Left ventricle myocardium inferior (tissue), 1 donor: Measurements from ENCODE around the gene SV2C. TPM values are rescaled to one million over a fixed set of nuclear protein-coding genes. Genes with fewer than 3 reads are reported as not detected.

Source experiments
- DNase-seq: peaks from one replicate; pipeline ENCODE4 v3.0.0-alpha.2; 2020
- H3K27ac ChIP-seq: fragments of 200-600 bp; replicated peaks from 2 replicates; pipeline ENCODE4 v1.8.0; 2021
- H3K27me3 ChIP-seq: fragments of 200-600 bp; 2 replicates; pipeline ENCODE4 v1.8.0; 2021; ENCODE audit warnings: low read depth
- H3K36me3 ChIP-seq: fragments of 200-600 bp; 2 replicates; pipeline ENCODE4 v1.8.0; 2021
- H3K4me1 ChIP-seq: fragments of 200-600 bp; 2 replicates; pipeline ENCODE4 v1.8.0; 2021
- H3K4me3 ChIP-seq: fragments of 200-600 bp; 2 replicates; pipeline ENCODE4 v1.8.0; 2021; ENCODE audit warnings: mild to moderate bottlenecking, moderate library complexity
- H3K9me3 ChIP-seq: fragments of 200-600 bp; replicated peaks from 2 replicates; pipeline ENCODE4 v1.8.0; 2021
- CTCF ChIP-seq: fragments of 200-600 bp; IDR thresholded peaks from 2 replicates; pipeline ENCODE4 v1.8.0; 2021; ENCODE audit warnings: antibody characterized with exemption, mild to moderate bottlenecking, borderline replicate concordance
- intact Hi-C: fragments of 100-400 bp; cut with micrococcal nuclease; formaldehyde crosslinking; loops from one replicate; pipeline ENCODE4 v1.11.0; 2022
- total RNA-seq: library from RNA; stranded (reverse); fragmentation: NEBNext Ultra II Directional; extraction: Animal tissue kit (Norgen Biotek cat#: 25700); gene quantifications from one replicate; pipeline ENCODE4 v1.2.1, GENCODE V29; 2021
- donor health status: DM: no; HTN: yes; CAD: no; lungs with severe emphysema.

The SV2C gene
- total RNA-seq, 1 donor from 2014 or later, result 0.44 TPM

- TF ChIP-seq CTCF, result no peak
- Histone ChIP-seq H3K27ac (no peak overlapping the region), H3K4me1 (no peaks in the 10 kb centered on the region), H3K4me3 (no peak overlapping the region), H3K9me3 (no peaks in the 10 kb centered on the region), H3K36me3 (no peaks in the 10 kb centered on the region), H3K27me3 (no peaks in the 10 kb centered on the region)
- DNase-seq, result no peak
- intact Hi-C loops, result no loop called here
Observed at GRCh38 chr5:76385540-76385939, 302.4 kb downstream of the SV2C start.

- Histone ChIP-seq H3K9me3 (no peaks in the 10 kb centered on the region), H3K4me1 (no peaks in the 10 kb centered on the region), H3K27me3 (peaks cover 7% of the 10 kb centered on the region), H3K36me3 (no peaks in the 10 kb centered on the region), H3K4me3 (no peak overlapping the region), H3K27ac (no peak overlapping the region)
- TF ChIP-seq CTCF, result no peak
- DNase-seq, result no peak
- intact Hi-C loops, result no loop called here
Observed at GRCh38 chr5:76386360-76386759, 303.2 kb downstream of the SV2C start.

- DNase-seq, result no peak
- no peaks in the 10 kb centered on the region for H3K9me3 ChIP-seq
- H3K4me3 ChIP-seq, result no peak overlapping the region
- H3K27ac ChIP-seq, result no peak overlapping the region
- no peaks in the 10 kb centered on the region for H3K4me1 ChIP-seq
- TF ChIP-seq CTCF, result no peak
- H3K36me3 ChIP-seq, result no peaks in the 10 kb centered on the region
- peaks cover 7% of the 10 kb centered on the region for H3K27me3 ChIP-seq
- intact Hi-C loops, result no loop called here
Observed at GRCh38 chr5:76388236-76388635, 305.1 kb downstream of the SV2C start.

GRCh38 chr5:76388791-76389512 is 305.8 kb downstream of the SV2C start:
- Histone ChIP-seq H3K36me3 (no peaks in the 10 kb centered on the region), H3K4me3 (no peak overlapping the region), H3K27me3 (peaks cover 7% of the 10 kb centered on the region), H3K27ac (no peak overlapping the region), H3K4me1 (no peaks in the 10 kb centered on the region), H3K9me3 (no peaks in the 10 kb centered on the region)
- no peak for TF ChIP-seq CTCF
- intact Hi-C loops, result no loop called here
- no peak for DNase-seq

- no peak for TF ChIP-seq CTCF
- DNase-seq, result no peak
- peaks cover 7% of the 10 kb centered on the region for H3K27me3 ChIP-seq
- H3K4me1 ChIP-seq, result no peaks in the 10 kb centered on the region
- no peaks in the 10 kb centered on the region for H3K9me3 ChIP-seq
- H3K36me3 ChIP-seq, result no peaks in the 10 kb centered on the region
- H3K27ac ChIP-seq, result no peak overlapping the region
- intact Hi-C loops, result no loop called here
- no peak overlapping the region for H3K4me3 ChIP-seq
Observed at GRCh38 chr5:76389513-76390154, 306.5 kb downstream of the SV2C start.
